ENCODE data around the gene ADAP1. TPM values are rescaled to one million over a fixed set of nuclear protein-coding genes. Genes with fewer than 3 reads are reported as not detected.
A peak's percentile ranks its signal among the peaks of the same experiment; 100 is the strongest.

ADAP1 gene
- total and polyA plus RNA-seq, 8 donors = 10.9 to 41.2 (median 14.4) TPM

- Histone ChIP-seq H3K27me3 (no peaks in the 10 kb centered on the region), H3K27ac (no peak overlapping the region), H3K4me3 (no peak overlapping the region), H3K9me3 (no peaks in the 10 kb centered on the region), H3K36me3 (no peaks in the 10 kb centered on the region), H3K4me1 (no peaks in the 10 kb centered on the region)
- FAIRE-seq (no peak), DNase-seq (peak in 3 of 6 donors; percentile 10 to 55 (median 49)), ATAC-seq (no peak)
- no peak for TF ChIP-seq CTCF (IDR thresholded peaks at IDR 0.05)
- intact Hi-C loops (cut with DNase I) = no loop called here
- WGBS, 2 donors = 95 to 96% methylated on average over 28 of the region's 28 CpGs
Observed at GRCh38 chr7:935874-936385, 18.6 kb downstream of the ADAP1 start.

GRCh38 chr7:935164-935873 is 19.2 kb downstream of the ADAP1 start:
- Histone ChIP-seq H3K9me3 (no peaks in the 10 kb centered on the region), H3K4me1 (no peaks in the 10 kb centered on the region), H3K27me3 (no peaks in the 10 kb centered on the region), H3K4me3 (no peak overlapping the region), H3K36me3 (no peaks in the 10 kb centered on the region), H3K27ac (no peak overlapping the region)
- no peak for FAIRE-seq
- peak in 2 of 6 donors; percentile 31 to 66 for DNase-seq
- ATAC-seq = no peak
- WGBS, 2 donors = 87 to 88% methylated on average over 40 to 46 of the region's 46 CpGs
- intact Hi-C loops (cut with DNase I) = no loop called here
- TF ChIP-seq CTCF (IDR thresholded peaks at IDR 0.05) = no peak

- ATAC-seq (peak in 1 of 4 donors; percentile 8), FAIRE-seq (no peak), DNase-seq (peak in 3 of 6 donors; percentile 14 to 76 (median 53))
- TF ChIP-seq CTCF (IDR thresholded peaks at IDR 0.05) = no peak
- Histone ChIP-seq H3K27ac (no peak overlapping the region), H3K4me3 (no peak overlapping the region), H3K4me1 (no peaks in the 10 kb centered on the region), H3K36me3 (no peaks in the 10 kb centered on the region), H3K27me3 (no peaks in the 10 kb centered on the region), H3K9me3 (no peaks in the 10 kb centered on the region)
- intact Hi-C loops (cut with DNase I) = no loop called here
- 92 to 95% methylated on average over 29 to 34 of the region's 34 CpGs for WGBS, 2 donors
Observed at GRCh38 chr7:934469-935163, 19.9 kb downstream of the ADAP1 start.

GRCh38 chr7:932651-932975 is 21.9 kb downstream of the ADAP1 start:
- no peaks in the 10 kb centered on the region for H3K4me1 ChIP-seq
- no peak for TF ChIP-seq CTCF (IDR thresholded peaks at IDR 0.05)
- no peaks in the 10 kb centered on the region for H3K36me3 ChIP-seq
- no peaks in the 10 kb centered on the region for H3K27me3 ChIP-seq
- no peak overlapping the region for H3K27ac ChIP-seq
- 86 to 98% methylated on average over 11 of the region's 11 CpGs for whole genome bisulfite sequencing, 2 donors
- intact Hi-C loops (cut with DNase I) = no loop called here
- H3K9me3 ChIP-seq = no peaks in the 10 kb centered on the region
- no peak for ATAC-seq
- peak in 2 of 6 donors; percentile 15 to 49 for DNase-seq
- FAIRE-seq = no peak
- no peak overlapping the region for H3K4me3 ChIP-seq
